K562 (cell line): ENCODE results near the gene GUCY1A2. TPM values are rescaled to one million over a fixed set of nuclear protein-coding genes. Genes with fewer than 3 reads are reported as not detected.

Experiments
- ATAC-seq: fragments of 200-7000 bp; cut with Tn5 transposase; 3 replicates; pipeline ENCODE4 v1.9.1; 2020; ENCODE audit warnings: moderate library complexity
- BruUV-seq: library from RNA; stranded (reverse); fragments of 400-500 nt; replicated peaks from 2 replicates; lab custom pipeline; 2021; lab: Mats Ljungman, UMichigan
- CTCF ChIA-PET: fragments of 300-600 bp; formaldehyde crosslinking; extraction: SDS; loops from one replicate; lab custom pipeline; 2021; ENCODE audit warnings: low intra/inter-chr PET ratio; lab: Yijun Ruan, JAX
- POLR2A ChIA-PET: fragments of 300-600, 350-650 bp; sonication (Branson Sonifier 250); formaldehyde crosslinking; extraction: SDS; loops from one replicate; lab custom pipeline; 2021; ENCODE audit warnings: antibody characterized with exemption, inconsistent platforms; lab: Yijun Ruan, JAX
- DNase-seq, 4 experiments: peaks; one replicate each; pipeline versions ENCODE4 v3.0.0 to v3.0.0-alpha.2; 2011 to 2018; ENCODE audit warnings: low spot score in 3 of 4, mixed read lengths in 3 of 4; ENCODE audit errors: extremely low read depth in 1 of 4
- FAIRE-seq: peaks from 2 replicates; lab custom pipeline; 2011; peaks lifted over from hg19 to GRCh38; lab: Jason Lieb, UNC
- H2AFZ ChIP-seq: 2 replicates; pipeline ENCODE4 v1.6.0; 2011; ENCODE audit warnings: low read depth, low read length, control low read depth, inconsistent platforms
- H3K27ac ChIP-seq: fragments of 200-600 bp; 3 replicates; pipeline ENCODE4 v1.8.0; 2011; ENCODE audit warnings: low read depth, mild to moderate bottlenecking, control low read depth, inconsistent platforms, low read length, moderate library complexity, mixed read lengths; ENCODE audit errors: extremely low read depth
- H3K27me3 ChIP-seq, 2 experiments: fragments of 300-600 bp in 1 of 2; 2 replicates in 1 of 2; 3 replicates in 1 of 2; pipeline versions ENCODE4 v1.6.0 to v1.8.0; 2011; ENCODE audit warnings: inconsistent platforms in 2 of 2, low read length in 2 of 2, mild to moderate bottlenecking in 1 of 2, mixed read lengths in 1 of 2, moderate library complexity in 1 of 2; ENCODE audit not compliant: control insufficient read depth in 2 of 2, insufficient read depth in 2 of 2
- H3K36me3 ChIP-seq: fragments of 300-600 bp; 3 replicates; pipeline ENCODE4 v1.8.0; 2011; ENCODE audit warnings: mild to moderate bottlenecking, low read length, inconsistent platforms; ENCODE audit not compliant: control insufficient read depth, insufficient read depth
- H3K4me1 ChIP-seq, 2 experiments: fragments of 200-600 bp in 1 of 2; replicated peaks in 1 of 2; 2 replicates in 1 of 2; 3 replicates in 1 of 2; pipeline versions ENCODE4 v1.5.1 to v1.8.0; 2011; ENCODE audit warnings: inconsistent platforms in 2 of 2, low read length in 2 of 2, mild to moderate bottlenecking in 1 of 2, mixed read lengths in 1 of 2, moderate library complexity in 1 of 2; ENCODE audit not compliant: control insufficient read depth in 2 of 2, insufficient read depth in 2 of 2
- H3K4me2 ChIP-seq: 2 replicates; pipeline ENCODE4 v1.6.1; 2011; ENCODE audit warnings: low read length, control low read depth, inconsistent platforms, mixed read lengths; ENCODE audit not compliant: insufficient read depth
- H3K4me3 ChIP-seq: fragments of 200-600 bp; sonication (generic), shearing (Covaris generic); 2 replicates; pipeline ENCODE4 v1.5.1; 2016; ENCODE audit warnings: control low read depth, inconsistent platforms
- H3K79me2 ChIP-seq: fragments of 200-600 bp; 3 replicates; pipeline ENCODE4 v1.8.0; 2011; ENCODE audit warnings: low read length, inconsistent platforms; ENCODE audit not compliant: control insufficient read depth, insufficient read depth
- H3K9ac ChIP-seq, 2 experiments: 2 replicates each; pipeline versions ENCODE4 v1.6.0 to v1.6.1; 2011; ENCODE audit warnings: low read depth in 2 of 2, low read length in 2 of 2, control low read depth in 1 of 2, inconsistent platforms in 1 of 2, mild to moderate bottlenecking in 1 of 2, mixed read lengths in 1 of 2; ENCODE audit not compliant: insufficient read depth in 1 of 2
- H3K9me1 ChIP-seq: one replicate; pipeline ENCODE4 v1.6.0; 2011; ENCODE audit warnings: inconsistent platforms, mild to moderate bottlenecking, low read length, moderate library complexity; ENCODE audit not compliant: control insufficient read depth, insufficient read depth
- H3K9me3 ChIP-seq: replicated peaks from 2 replicates; pipeline ENCODE4 v1.5.1; 2011; ENCODE audit warnings: low read depth, low read length, inconsistent platforms; ENCODE audit not compliant: control insufficient read depth, insufficient read depth
- H4K20me1 ChIP-seq: replicated peaks from 2 replicates; pipeline ENCODE4 v1.6.1; 2011; ENCODE audit warnings: low read length, inconsistent platforms, mixed read lengths; ENCODE audit not compliant: control insufficient read depth, insufficient read depth
- ARID2 ChIP-seq: fragments of 450-650 bp; IDR thresholded peaks from 2 replicates; pipeline ENCODE4 v1.6.1; 2017; ENCODE audit warnings: antibody characterized with exemption, mild to moderate bottlenecking
- JUN ChIP-seq, 2 experiments: sonication (generic) in 1 of 2; formaldehyde crosslinking in 1 of 2; IDR thresholded peaks; 2 replicates each; pipeline versions ENCODE4 v1.6.1 to v1.8.0; 2012 to 2022; ENCODE audit warnings: borderline replicate concordance in 2 of 2, mild to moderate bottlenecking in 2 of 2, improper control_type of control experiment in 1 of 2, low read depth in 1 of 2, low read length in 1 of 2, missing genetic modification reagents in 1 of 2
- TARDBP ChIP-seq: fragments of 450-650 bp; IDR thresholded peaks from 2 replicates; pipeline ENCODE4 v1.6.1; 2016
- TFE3 ChIP-seq: fragments of 450-650 bp; formaldehyde crosslinking; IDR thresholded peaks from 2 replicates; pipeline ENCODE4 v1.4.0; 2020; ENCODE audit warnings: mild to moderate bottlenecking, mixed read lengths
- ZNF280B ChIP-seq: fragments of 250-450 bp; sonication (Bioruptor Pico); IDR thresholded peaks from 2 replicates; pipeline ENCODE4 v1.5.1; 2021; ENCODE audit warnings: mild to moderate bottlenecking
- ZNF785 ChIP-seq: fragments of 250-450 bp; sonication (Bioruptor Pico); IDR thresholded peaks from 2 replicates; pipeline ENCODE4 v1.4.0; 2020; ENCODE audit warnings: mild to moderate bottlenecking
- WGBS: fragments of 100-300 bp; shearing (Covaris generic); methylation state at CpG from one replicate; pipeline ENCODE4 v1.1.6; 2016; ENCODE audit warnings: low coverage, mixed read lengths; ENCODE audit not compliant: insufficient coverage; ENCODE audit errors: missing lambda C conversion rate; 5-methylcytosine and 5-hydroxymethylcytosine counted together
- in situ Hi-C: fragments of 300-500 bp; cut with MboI; formaldehyde crosslinking; loops from 4 replicates; pipeline ENCODE4 v1.15.0; 2018; ENCODE audit warnings: inconsistent platforms, mixed read lengths
- intact Hi-C: fragments of 100-400 bp; cut with micrococcal nuclease; formaldehyde crosslinking; loops from 2 replicates; pipeline ENCODE4 v1.14.2; 2022
- polyA plus RNA-seq, 8 experiments: library from polyadenylated mRNA; depleted of rRNA in 4 of 8; stranded (reverse) in 5 of 8; unstranded in 3 of 8; fragments of >200 nt; fragmentation: Nextera tagmentation in 2 of 8; fragmentation: Illumina TruSeq in 1 of 8; extraction: Ambion mirVana in 2 of 8; extraction: Trizol in 1 of 8; gene quantifications; 2 replicates each; pipeline versions ENCODE4 v1.2.1 to v1.2.3, GENCODE V29; 2011 to 2014; ENCODE audit warnings: inconsistent platforms in 1 of 8, missing spikeins in 1 of 8
- total RNA-seq, 7 experiments: library from RNA; depleted of rRNA in 6 of 7; stranded (reverse); fragments of >200 nt in 6 of 7; fragmentation: Illumina TruSeq in 2 of 7; extraction: Trizol in 2 of 7; gene quantifications; 2 replicates each; pipeline versions ENCODE4 v1.2.1 to v1.2.3, GENCODE V29; 2011 to 2021; ENCODE audit warnings: low replicate concordance in 1 of 7

Gene GUCY1A2
- total and polyA plus RNA-seq, 9 of the 15 experiments (the other 6 are each of a cell fraction or from before 2014, with no cell fraction given): under 0.01 to 0.04 TPM; not detected in 7

GRCh38 chr11:106961518-106961917 is 56.8 kb downstream of the GUCY1A2 start:
- Histone ChIP-seq H3K79me2 (no peaks in the 10 kb centered on the region), H3K9me1 (no peaks in the 10 kb centered on the region), H3K27ac (no peak overlapping the region), H3K9ac (no peak overlapping the region), H3K27me3 (no peaks in the 10 kb centered on the region), H2AFZ (no peak overlapping the region), H3K4me1 (no peaks in the 10 kb centered on the region), H3K36me3 (no peaks in the 10 kb centered on the region), H3K4me3 (no peak overlapping the region), H3K4me2 (no peak overlapping the region), H4K20me1 (no peaks in the 10 kb centered on the region), H3K9me3 (no peaks in the 10 kb centered on the region)
- FAIRE-seq (no peak), ATAC-seq (no peak), DNase-seq (no peak)
- CTCF ChIA-PET: no interaction called here
- intact Hi-C loops (no loop called here), in situ Hi-C loops (no loop called here)
- TF ChIP-seq ARID2: no peak
- no peak for TF ChIP-seq ZNF280B (CRISPR knock-in tag)
- no peak for TF ChIP-seq TARDBP
- TF ChIP-seq ZNF785: no peak
- TF ChIP-seq TFE3 (CRISPR knock-in tag): no peak
- no peak for TF ChIP-seq JUN (IDR thresholded peaks at IDR 0.05; ENCODE audit: borderline replicate concordance, low read depth, low read length)
- TF ChIP-seq JUN (CRISPR knock-in tag; IDR thresholded peaks at IDR 0.05; ENCODE audit: borderline replicate concordance): no peak
- POLR2A ChIA-PET: no interaction called here
- 0% methylated on average over 1 of the region's 1 CpG for WGBS
- no TSS peak for BruUV-seq
